Posterior cingulate gyrus (tissue), 11 donors: ENCODE data around the gene KAZN.

Source experiments
- DNase-seq, 10 donors: peaks; one replicate each; pipeline versions ENCODE4 v3.0.0 to v3.0.0-alpha.2; 2020 to 2021; ENCODE audit warnings: mixed read lengths in 3 of 10
- intact Hi-C: fragments of 100-400 bp; cut with DNase I; formaldehyde crosslinking; loops from one replicate; pipeline ENCODE4 v1.15.1; 2023

The KAZN gene

DNA sequence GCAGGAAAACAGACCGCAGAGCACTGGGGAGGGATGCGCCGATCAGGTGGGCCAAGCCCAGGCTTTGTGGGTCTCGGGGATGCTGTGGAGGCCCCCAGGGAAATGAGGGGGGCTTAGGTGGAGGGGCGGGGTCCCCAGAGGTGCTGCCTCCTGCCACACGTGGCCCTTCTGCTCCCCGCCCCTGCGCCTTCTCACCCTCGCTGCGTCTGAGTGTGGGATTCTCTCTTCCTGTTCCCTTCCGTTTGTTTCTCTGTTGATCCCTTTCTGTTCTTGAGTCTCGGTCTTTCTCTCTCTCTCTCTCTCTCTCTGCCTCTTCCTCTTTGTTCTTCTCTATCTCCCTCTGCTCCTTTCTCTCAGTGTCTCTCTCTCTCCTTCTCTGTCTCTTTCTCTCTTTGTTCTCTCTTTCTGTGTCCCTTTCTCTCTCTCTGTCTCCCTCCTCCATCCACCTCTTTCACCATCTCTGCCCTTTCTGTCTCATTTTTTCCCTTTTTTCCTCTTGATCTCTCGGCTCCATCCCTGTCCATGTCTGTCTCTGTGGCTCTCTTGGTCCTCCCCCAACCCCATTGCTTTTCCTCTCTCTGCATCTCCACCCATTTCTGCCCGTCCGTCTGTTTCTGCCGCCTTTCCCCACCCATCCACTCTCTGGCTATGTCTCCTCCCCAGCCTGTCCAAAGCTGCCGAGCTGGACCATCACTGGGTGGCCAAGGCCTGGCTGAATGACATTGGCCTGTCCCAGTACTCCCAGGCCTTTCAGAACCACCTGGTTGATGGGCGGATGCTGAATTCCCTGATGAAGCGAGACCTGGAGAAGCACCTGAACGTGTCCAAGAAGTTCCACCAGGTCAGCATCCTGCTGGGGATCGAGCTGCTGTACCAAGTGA lies 502.6 kb downstream of the KAZN start:
- peak in 3 of 10 donors; percentile 43 to 53 (median 50) for DNase-seq
- intact Hi-C loops, result no loop called here

DNA sequence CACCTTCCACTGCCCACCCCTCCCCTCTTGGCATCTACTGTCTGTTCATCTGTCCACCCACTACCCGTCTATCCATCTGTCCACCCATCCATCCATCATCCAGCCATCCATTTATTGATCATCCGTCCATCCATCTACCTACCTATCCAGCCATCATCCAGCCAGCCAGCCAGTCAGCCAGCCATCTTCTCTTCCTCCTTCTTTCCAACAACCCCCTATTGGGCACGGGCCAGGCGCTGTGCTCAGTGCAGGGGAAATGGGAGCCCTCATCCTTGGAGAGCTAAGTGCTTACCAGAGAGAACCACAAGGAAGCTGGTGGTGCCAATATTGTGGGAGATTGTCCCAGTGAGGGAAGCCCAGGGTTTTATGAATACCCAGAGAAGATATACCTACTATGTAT lies 503.3 kb downstream of the KAZN start:
- DNase-seq, result peak in 3 of 10 donors; percentile 14 to 56 (median 35)
- intact Hi-C loops, result no loop called here

- intact Hi-C loops, result no loop called here
- peak in 3 of 10 donors; percentile 49 to 57 (median 54) for DNase-seq
Measured at GRCh38 chr1:15102646-15103045, 504.2 kb downstream of the KAZN start.

DNA sequence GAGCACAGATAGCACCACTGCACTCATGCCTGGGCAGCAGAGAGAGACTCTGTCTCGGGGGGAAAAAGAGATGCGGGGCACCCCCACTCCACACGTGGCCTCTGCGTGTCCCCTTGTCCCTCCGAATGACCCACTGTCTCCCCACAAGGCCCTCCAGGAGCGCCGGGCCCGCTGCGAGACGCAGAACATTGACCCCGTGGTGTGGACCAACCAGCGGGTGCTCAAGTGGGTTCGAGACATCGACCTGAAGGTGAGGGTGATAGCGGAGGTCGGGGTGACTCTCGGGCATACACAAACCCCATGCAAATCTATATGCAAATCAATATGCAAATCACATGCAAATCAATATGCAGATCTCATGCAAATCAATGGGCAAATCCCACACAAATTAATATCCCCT lies 504.7 kb downstream of the KAZN start:
- DNase-seq, result peak in 2 of 10 donors; percentile 53 to 68
- intact Hi-C loops, result no loop called here

DNA sequence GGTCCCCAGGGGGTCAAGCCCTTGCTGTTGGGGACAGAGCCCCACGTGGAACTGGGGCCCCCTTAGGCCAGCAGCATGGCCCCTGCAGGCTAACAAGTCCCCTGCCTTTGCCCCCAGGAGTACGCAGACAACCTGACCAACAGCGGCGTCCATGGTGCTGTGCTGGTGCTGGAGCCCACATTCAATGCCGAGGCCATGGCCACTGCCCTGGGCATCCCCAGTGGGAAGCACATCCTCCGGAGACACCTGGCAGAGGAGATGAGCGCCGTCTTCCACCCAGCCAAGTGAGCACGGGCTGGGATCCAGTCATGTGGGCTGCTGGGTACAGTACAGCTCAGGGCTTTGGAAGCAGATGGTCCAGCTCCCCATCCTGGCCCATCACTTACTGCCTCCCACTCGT lies 505.4 kb downstream of the KAZN start:
- intact Hi-C loops, result no loop called here
- peak in 2 of 10 donors; percentile 28 to 50 for DNase-seq

DNA sequence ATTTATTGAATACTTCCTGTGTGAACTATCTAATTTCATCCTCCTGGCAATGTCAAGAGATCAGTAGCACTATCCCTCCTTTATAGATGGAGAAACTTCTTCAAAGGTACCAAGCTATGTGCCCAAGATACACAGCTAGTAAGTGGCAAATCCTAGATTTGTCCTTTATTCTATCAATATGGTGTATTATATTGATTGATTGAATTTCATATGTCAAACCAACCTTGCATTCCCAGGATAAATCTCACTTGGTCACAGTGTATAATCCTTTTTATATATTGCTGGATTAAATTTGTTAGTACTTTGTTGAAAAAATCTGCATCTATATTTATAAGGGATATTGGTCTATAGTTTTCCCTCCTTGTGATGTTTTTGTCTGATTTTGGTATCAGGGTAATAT lies 506.3 kb downstream of the KAZN start:
- intact Hi-C loops, result no loop called here
- DNase-seq, result no peak

DNA sequence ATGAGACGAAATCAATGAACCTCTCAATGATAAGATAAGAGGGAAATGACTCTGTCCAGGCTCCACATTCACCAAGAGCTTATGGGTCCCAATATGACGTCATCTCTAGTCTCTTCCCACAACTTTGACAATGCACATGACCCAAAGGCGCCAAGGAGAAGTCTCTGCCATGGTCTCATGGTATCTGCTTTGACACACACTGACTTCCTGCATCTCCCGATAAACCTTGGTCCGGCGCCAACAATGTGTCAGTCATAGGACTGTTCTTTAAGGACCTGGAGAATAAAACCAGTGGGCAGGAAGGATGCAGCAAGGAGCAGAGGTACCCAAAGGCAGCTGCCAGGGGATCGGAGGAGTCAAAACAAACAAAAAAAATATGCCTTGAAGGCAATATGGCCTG lies 508.1 kb downstream of the KAZN start:
- intact Hi-C loops, result no loop called here
- DNase-seq, result peak in 3 of 10 donors; percentile 22 to 46 (median 25)

DNA sequence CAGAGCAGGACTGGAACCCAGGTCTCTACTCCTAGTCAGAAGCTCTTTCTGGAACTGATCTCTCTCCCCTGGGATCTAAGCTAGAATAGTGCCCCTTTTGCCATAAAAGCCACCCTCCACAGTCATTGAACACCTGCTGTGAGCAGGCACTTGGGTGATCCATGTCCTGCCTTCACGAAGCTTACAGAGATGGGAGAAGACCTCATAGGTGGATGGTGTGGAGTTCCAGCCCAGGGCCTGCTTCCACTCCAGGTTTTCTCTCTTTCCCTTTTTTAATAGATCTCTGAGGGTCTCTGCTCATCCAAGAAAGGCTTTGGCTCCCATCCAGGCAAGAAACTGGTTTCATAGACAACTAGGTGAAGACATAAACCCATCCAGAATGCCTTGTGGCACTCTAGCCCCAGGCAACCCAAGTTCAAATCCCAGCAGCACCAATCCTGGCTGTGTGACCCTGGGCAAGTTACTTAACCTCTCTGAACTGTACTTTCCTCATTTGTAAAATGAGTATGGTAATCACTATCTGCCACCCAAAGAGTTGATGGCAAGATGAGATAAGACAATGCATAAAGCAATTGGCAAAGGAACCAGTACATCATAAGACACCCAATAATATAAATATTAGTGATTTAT lies 508.7 kb downstream of the KAZN start:
- intact Hi-C loops, result no loop called here
- peak in 1 of 10 donors; percentile 37 for DNase-seq

DNA sequence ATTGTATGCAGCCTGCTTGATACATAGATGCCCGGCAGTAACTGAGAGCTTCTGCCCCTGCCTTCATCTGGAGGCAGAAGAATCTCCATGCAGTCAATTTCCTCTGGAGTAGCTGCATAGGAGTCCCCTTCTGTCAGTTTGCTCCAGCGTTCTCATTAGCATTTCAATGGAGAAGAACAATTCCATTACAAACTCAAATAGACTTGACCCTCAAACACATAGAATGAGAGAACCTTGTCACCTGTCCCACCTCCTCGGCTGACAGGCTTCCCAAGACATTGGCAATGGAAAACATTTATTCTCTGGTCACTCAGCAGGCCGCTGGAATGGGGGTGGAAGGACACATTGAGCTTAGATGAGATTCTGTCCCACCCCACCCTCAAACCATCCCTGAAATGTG lies 509.4 kb downstream of the KAZN start:
- intact Hi-C loops, result no loop called here
- DNase-seq, result no peak

GRCh38 chr1:15110128-15110866 lies 511.8 kb downstream of the KAZN start:
- intact Hi-C loops, result no loop called here

DNA sequence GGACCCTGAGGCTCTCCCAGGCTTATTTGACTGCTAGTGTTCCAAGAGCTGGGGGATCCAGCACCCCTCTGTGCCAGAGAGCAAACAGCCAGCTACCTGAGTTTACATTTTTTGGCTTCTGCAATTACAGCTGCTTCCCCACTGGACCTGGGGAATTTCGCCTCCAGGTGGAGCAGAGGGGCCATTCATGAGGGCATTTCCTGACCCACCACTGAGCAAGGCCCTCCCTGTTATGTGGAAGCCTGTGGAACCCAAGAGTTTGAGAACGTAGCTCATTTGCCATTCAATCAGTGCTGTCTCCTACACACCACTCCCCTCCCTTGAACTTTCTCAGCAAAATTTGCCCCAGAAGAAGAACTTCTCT lies 512.4 kb downstream of the KAZN start:
- intact Hi-C loops, result no loop called here
- DNase-seq, result peak in 2 of 10 donors; percentile 14 to 19

More at GRCh38 chr1:15110128-15110866, 511.8 kb downstream of the KAZN start:
- peak in 2 of 10 donors; percentile 31 to 51 for DNase-seq

DNA sequence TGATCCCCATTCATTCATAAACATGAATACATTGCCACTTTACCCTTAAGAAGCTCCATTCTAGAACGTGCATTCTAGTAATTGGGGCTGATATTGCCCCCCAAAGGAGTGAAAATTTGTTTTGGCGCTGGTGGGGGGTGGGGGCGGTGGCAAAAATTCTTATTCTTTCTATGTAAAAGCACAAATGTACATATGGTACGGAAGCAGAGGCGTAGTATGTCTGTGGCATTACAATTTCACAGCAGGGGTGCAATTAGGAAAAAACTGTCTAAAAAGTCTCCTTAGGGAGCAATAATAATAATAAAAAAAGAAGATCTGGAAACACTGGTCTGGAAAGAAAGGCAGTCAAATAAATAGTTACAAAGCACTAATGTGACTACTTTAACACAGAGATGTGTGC lies 514.7 kb downstream of the KAZN start:
- intact Hi-C loops, result no loop called here
- no peak for DNase-seq

DNA sequence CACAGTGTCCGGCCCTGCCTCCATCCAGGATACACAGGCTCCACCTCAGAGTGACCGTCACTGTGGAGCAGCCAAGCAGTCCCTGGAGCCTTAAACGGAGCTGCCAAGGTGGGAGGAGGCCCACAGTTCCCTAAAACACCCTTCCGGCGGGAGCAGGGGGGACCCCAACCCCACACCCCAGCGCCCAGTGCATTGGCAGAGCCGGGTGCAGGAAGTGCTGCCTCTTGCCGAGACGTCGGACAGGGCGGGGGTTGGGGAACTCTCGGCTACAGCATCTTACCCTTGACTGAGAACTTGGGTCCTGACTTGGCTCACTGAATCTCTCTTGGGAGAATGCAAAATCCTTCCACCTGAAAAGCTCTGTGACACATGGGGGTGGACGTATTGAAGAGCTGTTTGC lies 516.4 kb downstream of the KAZN start:
- intact Hi-C loops, result no loop called here
- peak in 1 of 10 donors; percentile 67 for DNase-seq

DNA sequence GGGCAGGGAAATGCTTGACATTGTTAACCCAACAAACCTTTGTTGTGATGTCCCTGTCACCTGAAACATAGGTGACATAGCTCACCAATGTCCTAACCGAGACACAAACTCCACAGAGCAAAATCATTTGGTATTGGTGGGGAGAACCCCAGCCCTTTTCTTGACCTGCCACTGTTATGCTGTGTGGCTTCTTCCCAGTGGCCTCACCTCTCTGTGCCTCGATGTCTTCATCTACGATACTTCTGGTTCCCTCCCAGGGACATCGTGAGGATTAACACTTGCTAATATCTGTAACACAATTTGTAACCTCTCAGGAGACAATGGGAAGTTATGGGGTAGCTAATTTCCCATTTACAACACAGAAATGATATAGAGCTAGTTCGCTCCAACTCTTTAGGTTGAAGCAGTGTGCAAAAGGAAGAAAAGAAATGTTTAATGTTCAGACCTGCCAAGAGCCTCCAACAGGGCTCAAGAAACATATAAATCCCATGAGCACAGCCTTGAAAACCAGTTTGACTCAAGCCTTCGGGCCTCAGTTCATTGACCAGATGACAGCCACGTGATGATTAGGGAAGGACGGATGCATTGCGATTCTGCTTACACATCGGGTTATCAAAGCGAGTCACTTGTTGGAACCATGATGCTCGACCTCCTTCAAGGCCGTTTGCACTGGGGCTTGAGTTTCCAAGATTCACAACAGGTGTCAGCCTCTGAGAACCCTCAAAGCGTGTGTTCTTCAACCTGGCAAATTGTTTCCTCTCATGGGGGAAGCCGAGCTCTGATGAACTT lies 517.3 kb downstream of the KAZN start:
- intact Hi-C loops, result no loop called here
- peak in 1 of 10 donors; percentile 41 for DNase-seq

DNA sequence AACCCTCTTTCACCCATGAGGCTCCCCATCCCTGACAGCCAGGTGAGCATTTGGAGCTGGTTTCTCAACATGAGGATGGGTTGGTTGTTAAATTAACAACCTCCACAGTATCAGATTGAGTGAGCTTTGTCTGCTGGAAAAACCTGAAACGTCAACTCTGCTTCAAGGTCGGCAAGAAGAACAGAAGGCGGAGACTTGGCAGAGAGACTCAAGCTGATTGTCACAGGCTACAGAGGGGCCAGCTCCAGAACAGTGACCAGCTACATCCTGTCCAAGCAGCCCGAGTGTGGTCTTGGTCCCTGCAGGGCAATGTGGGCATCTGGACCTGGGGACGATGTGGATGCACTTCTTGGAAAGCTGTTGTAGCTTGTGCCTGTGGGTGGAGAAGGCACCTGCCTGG lies 518.5 kb downstream of the KAZN start:
- intact Hi-C loops, result no loop called here
- DNase-seq, result no peak

- intact Hi-C loops, result no loop called here
- peak in 1 of 10 donors; percentile 56 for DNase-seq
Measured at GRCh38 chr1:15117671-15118325, 519.3 kb downstream of the KAZN start.

- peak in 1 of 10 donors; percentile 44 for DNase-seq
- intact Hi-C loops, result no loop called here
Measured at GRCh38 chr1:15118579-15118978, 520.1 kb downstream of the KAZN start.

- peak in 1 of 10 donors; percentile 47 for DNase-seq
- intact Hi-C loops, result loop anchor here (10.0 kb wide), 1 partner anchor 154 kb away; no protein-coding TSS in a partner anchor
Measured at GRCh38 chr1:15120251-15120945, 521.9 kb downstream of the KAZN start.

DNA sequence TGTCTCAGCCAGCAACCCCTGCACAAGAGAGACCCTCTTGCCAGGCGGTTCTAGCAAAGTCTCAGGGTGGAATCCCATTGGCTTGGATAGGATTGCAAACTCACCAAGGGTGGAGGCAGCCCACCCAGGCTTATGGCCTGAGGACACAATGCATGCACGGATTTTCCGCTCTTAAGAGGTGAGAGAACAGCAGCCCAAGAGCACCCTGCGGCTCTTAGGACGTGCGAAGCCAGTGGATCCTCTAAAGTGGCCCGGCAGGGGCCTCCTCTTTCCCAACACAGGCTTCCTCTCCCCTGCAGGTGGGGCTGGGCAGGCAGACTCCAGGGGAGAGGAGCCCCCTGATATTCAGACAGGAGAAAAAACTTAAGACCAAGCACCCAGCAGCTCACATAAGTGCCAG lies 523.8 kb downstream of the KAZN start:
- intact Hi-C loops, result loop anchor here (10.0 kb wide), 1 partner anchor 152 kb away; no protein-coding TSS in a partner anchor
- DNase-seq, result peak in 1 of 10 donors; percentile 65
